ENCODE data around the gene ZNF804A. TPM values are rescaled to one million over a fixed set of nuclear protein-coding genes. Genes with fewer than 3 reads are reported as not detected.

The ZNF804A gene
- polyA plus RNA-seq, 3 donors = 0.83 to 3.7 (median 1.8) TPM

- Histone ChIP-seq H3K9ac (ENCODE audit: insufficient read depth, low read length, poor library complexity, severe bottlenecking) (no peak overlapping the region), H3K4me1 (ENCODE audit: control insufficient read depth in 1 of 2, insufficient read depth in 2 of 2, low read length in 2 of 2) (peaks cover 0 to 8% of the 10 kb centered on the region in 2 donors), H3K9me3 (replicated peaks in 1 of 2; ENCODE audit: control insufficient read depth in 1 of 2, insufficient read depth in 1 of 2, low read length in 2 of 2) (no peaks in the 10 kb centered on the region), H3K79me2 (ENCODE audit: insufficient read depth, low read length) (no peaks in the 10 kb centered on the region), H3K27me3 (ENCODE audit: control insufficient read depth in 2 of 2, insufficient read depth in 2 of 2, low read length in 2 of 2) (no peaks in the 10 kb centered on the region), H3K36me3 (replicated peaks in 1 of 2; ENCODE audit: control insufficient read depth in 1 of 2, insufficient read depth in 2 of 2, low read length in 2 of 2) (no peaks in the 10 kb centered on the region), H3K27ac (ENCODE audit: low read depth in 1 of 2, low read length in 2 of 2) (no peak overlapping the region), H3K4me2 (replicated peaks; ENCODE audit: extremely low read depth, low read length, poor library complexity, severe bottlenecking) (no peak overlapping the region), H2AFZ (ENCODE audit: insufficient read depth, low read depth, low read length, poor library complexity, severe bottlenecking) (no peak overlapping the region), H3K4me3 (replicated peaks in 1 of 3; ENCODE audit: low read depth in 2 of 3, low read length in 3 of 3) (no peak overlapping the region), H4K20me1 (ENCODE audit: insufficient read depth, low read length) (no peaks in the 10 kb centered on the region)
- Mint-ChIP-seq H3K4me3 (no peak overlapping the region), H3K9me3 (no peaks in the 10 kb centered on the region), H3K4me1 (peaks cover 10% of the 10 kb centered on the region), H3K27ac (no peak overlapping the region), H3K27me3 (ENCODE audit: low read depth in 3 of 3) (no peaks in the 10 kb centered on the region), H3K36me3 (no peaks in the 10 kb centered on the region)
- DNase-seq = no peak
- TF ChIP-seq, protein P1, sequence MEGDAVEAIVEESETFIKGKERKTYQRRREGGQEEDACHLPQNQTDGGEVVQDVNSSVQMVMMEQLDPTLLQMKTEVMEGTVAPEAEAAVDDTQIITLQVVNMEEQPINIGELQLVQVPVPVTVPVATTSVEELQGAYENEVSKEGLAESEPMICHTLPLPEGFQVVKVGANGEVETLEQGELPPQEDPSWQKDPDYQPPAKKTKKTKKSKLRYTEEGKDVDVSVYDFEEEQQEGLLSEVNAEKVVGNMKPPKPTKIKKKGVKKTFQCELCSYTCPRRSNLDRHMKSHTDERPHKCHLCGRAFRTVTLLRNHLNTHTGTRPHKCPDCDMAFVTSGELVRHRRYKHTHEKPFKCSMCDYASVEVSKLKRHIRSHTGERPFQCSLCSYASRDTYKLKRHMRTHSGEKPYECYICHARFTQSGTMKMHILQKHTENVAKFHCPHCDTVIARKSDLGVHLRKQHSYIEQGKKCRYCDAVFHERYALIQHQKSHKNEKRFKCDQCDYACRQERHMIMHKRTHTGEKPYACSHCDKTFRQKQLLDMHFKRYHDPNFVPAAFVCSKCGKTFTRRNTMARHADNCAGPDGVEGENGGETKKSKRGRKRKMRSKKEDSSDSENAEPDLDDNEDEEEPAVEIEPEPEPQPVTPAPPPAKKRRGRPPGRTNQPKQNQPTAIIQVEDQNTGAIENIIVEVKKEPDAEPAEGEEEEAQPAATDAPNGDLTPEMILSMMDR (IDR thresholded peaks at IDR 0.05) = no peak
- intact Hi-C loops (cut with micrococcal nuclease) = no loop called here
- no CpG with 5 or more reads among the region's 3 CpGs for WGBS (ENCODE audit: insufficient coverage)
These were observed 131.3 kb downstream of the ZNF804A start for GRCh38 chr2:184729581-184729980.

- Histone ChIP-seq H3K9me3 (replicated peaks in 1 of 2; ENCODE audit: control insufficient read depth in 1 of 2, insufficient read depth in 1 of 2, low read length in 2 of 2) (no peaks in the 10 kb centered on the region), H4K20me1 (ENCODE audit: insufficient read depth, low read length) (no peaks in the 10 kb centered on the region), H2AFZ (ENCODE audit: insufficient read depth, low read depth, low read length, poor library complexity, severe bottlenecking) (no peak overlapping the region), H3K27me3 (ENCODE audit: control insufficient read depth in 2 of 2, insufficient read depth in 2 of 2, low read length in 2 of 2) (no peaks in the 10 kb centered on the region), H3K79me2 (ENCODE audit: insufficient read depth, low read length) (no peaks in the 10 kb centered on the region), H3K4me1 (ENCODE audit: control insufficient read depth in 1 of 2, insufficient read depth in 2 of 2, low read length in 2 of 2) (peaks cover 0 to 8% of the 10 kb centered on the region in 2 donors), H3K27ac (ENCODE audit: low read depth in 1 of 2, low read length in 2 of 2) (no peak overlapping the region), H3K9ac (ENCODE audit: insufficient read depth, low read length, poor library complexity, severe bottlenecking) (no peak overlapping the region), H3K4me3 (replicated peaks in 1 of 3; ENCODE audit: low read depth in 2 of 3, low read length in 3 of 3) (no peak overlapping the region), H3K4me2 (replicated peaks; ENCODE audit: extremely low read depth, low read length, poor library complexity, severe bottlenecking) (no peak overlapping the region), H3K36me3 (replicated peaks in 1 of 2; ENCODE audit: control insufficient read depth in 1 of 2, insufficient read depth in 2 of 2, low read length in 2 of 2) (no peaks in the 10 kb centered on the region)
- no peaks in the 10 kb centered on the region for H3K27me3 Mint-ChIP-seq (ENCODE audit: low read depth in 3 of 3)
- TF ChIP-seq, protein P1 (IDR thresholded peaks at IDR 0.05) = no peak
- peaks cover 10% of the 10 kb centered on the region for H3K4me1 Mint-ChIP-seq
- intact Hi-C loops (cut with micrococcal nuclease) = no loop called here
- H3K27ac Mint-ChIP-seq = no peak overlapping the region
- DNase-seq = no peak
- no peaks in the 10 kb centered on the region for H3K9me3 Mint-ChIP-seq
- H3K4me3 Mint-ChIP-seq = no peak overlapping the region
- H3K36me3 Mint-ChIP-seq = no peaks in the 10 kb centered on the region
- WGBS (ENCODE audit: insufficient coverage) = no CpG with 5 or more reads among the region's 1 CpG
These were observed 132.0 kb downstream of the ZNF804A start for GRCh38 chr2:184730288-184730687.

Measured in CD14-positive monocyte (primary cell).